ENCODE measurements around the gene LKAAEAR1. TPM values are rescaled to one million over a fixed set of nuclear protein-coding genes. Genes with fewer than 3 reads are reported as not detected.

LKAAEAR1 gene
- total RNA-seq, 4 donors from 2014 or later: not detected

- 0% methylated on average over 14 of the region's 52 CpGs for WGBS
- H3K27ac ChIP-seq: no peak overlapping the region
- H3K9me3 ChIP-seq: no peaks in the 10 kb centered on the region
- TF ChIP-seq CTCF (IDR thresholded peaks at IDR 0.05) (peak; percentile 8 to 68), POLR2A (IDR thresholded peaks at IDR 0.05) (no peak), EP300 (IDR thresholded peaks at IDR 0.05) (no peak)
- H3K36me3 ChIP-seq: no peaks in the 10 kb centered on the region
- no peak for DNase-seq (ENCODE audit: low spot score in 2 of 2)
- peak overlapping the region; percentile 63 for H3K4me3 ChIP-seq
- H3K27me3 ChIP-seq: peaks cover 17% of the 10 kb centered on the region
- peaks cover 38% of the 10 kb centered on the region for H3K4me1 ChIP-seq
These were observed 807 bp downstream of the LKAAEAR1 start for GRCh38 chr20:64083378-64083803.

- 27% methylated on average over 13 of the region's 13 CpGs for WGBS
- Histone ChIP-seq H3K4me1 (peaks cover 43% of the 10 kb centered on the region), H3K4me3 (peak overlapping the region; percentile 63), H3K27me3 (peaks cover 17% of the 10 kb centered on the region), H3K9me3 (no peaks in the 10 kb centered on the region), H3K27ac (no peak overlapping the region), H3K36me3 (no peaks in the 10 kb centered on the region)
- TF ChIP-seq EP300 (IDR thresholded peaks at IDR 0.05): no peak
- no peak for TF ChIP-seq POLR2A (IDR thresholded peaks at IDR 0.05)
- TF ChIP-seq CTCF (IDR thresholded peaks at IDR 0.05): no peak
- TF ChIP-seq POLR2AphosphoS5 (IDR thresholded peaks at IDR 0.05): no peak
- no peak for DNase-seq (ENCODE audit: low spot score in 2 of 2)
These were observed 1.3 kb downstream of the LKAAEAR1 start for GRCh38 chr20:64082820-64083377.

GRCh38 chr20:64082126-64082731 is 2.0 kb downstream of the LKAAEAR1 start:
- Histone ChIP-seq H3K27me3 (peaks cover 17% of the 10 kb centered on the region), H3K36me3 (no peaks in the 10 kb centered on the region), H3K27ac (no peak overlapping the region), H3K4me1 (peaks cover 46% of the 10 kb centered on the region), H3K4me3 (no peak overlapping the region), H3K9me3 (no peaks in the 10 kb centered on the region)
- no peak for DNase-seq (ENCODE audit: low spot score in 2 of 2)
- 36% methylated on average over 13 of the region's 13 CpGs for WGBS
- no peak for TF ChIP-seq EP300 (IDR thresholded peaks at IDR 0.05)
- no peak for TF ChIP-seq POLR2A (IDR thresholded peaks at IDR 0.05)

GRCh38 chr20:64081624-64081964 is 2.6 kb downstream of the LKAAEAR1 start:
- Histone ChIP-seq H3K27ac (no peak overlapping the region), H3K4me3 (no peak overlapping the region), H3K4me1 (peaks cover 50% of the 10 kb centered on the region), H3K9me3 (no peaks in the 10 kb centered on the region), H3K27me3 (peaks cover 17% of the 10 kb centered on the region), H3K36me3 (no peaks in the 10 kb centered on the region)
- TF ChIP-seq POLR2AphosphoS5 (IDR thresholded peaks at IDR 0.05) (no peak), EP300 (IDR thresholded peaks at IDR 0.05) (no peak), CTCF (IDR thresholded peaks at IDR 0.05) (no peak), POLR2A (IDR thresholded peaks at IDR 0.05) (no peak)
- no peak for DNase-seq (ENCODE audit: low spot score in 2 of 2)
- 88% methylated on average over 4 of the region's 6 CpGs for WGBS

- H3K9me3 ChIP-seq: no peaks in the 10 kb centered on the region
- no peak for DNase-seq (ENCODE audit: low spot score in 2 of 2)
- peak overlapping the region; percentile 81 for H3K4me3 ChIP-seq
- no peak overlapping the region for H3K27ac ChIP-seq
- H3K27me3 ChIP-seq: peaks cover 17% of the 10 kb centered on the region
- peaks cover 56% of the 10 kb centered on the region for H3K4me1 ChIP-seq
- 67% methylated on average over 12 of the region's 17 CpGs for WGBS
- TF ChIP-seq POLR2AphosphoS5 (IDR thresholded peaks at IDR 0.05) (no peak), EP300 (IDR thresholded peaks at IDR 0.05) (no peak), POLR2A (IDR thresholded peaks at IDR 0.05) (no peak), CTCF (IDR thresholded peaks at IDR 0.05) (no peak)
- H3K36me3 ChIP-seq: peaks cover 4% of the 10 kb centered on the region
These were observed 3.2 kb downstream of the LKAAEAR1 start for GRCh38 chr20:64080813-64081623.
